HUES64 (cell line): Measurements from ENCODE around the gene RAB40C.

Source experiments
- H3K27ac ChIP-seq: 2 replicates; pipeline ENCODE4 v1.7.0; 2013; ENCODE audit warnings: low read depth, low read length, inconsistent platforms
- H3K27me3 ChIP-seq: 2 replicates; pipeline ENCODE4 v1.6.1; 2013; ENCODE audit warnings: mild to moderate bottlenecking, low read length; ENCODE audit not compliant: insufficient read depth
- H3K36me3 ChIP-seq: 2 replicates; pipeline ENCODE4 v1.6.1; 2013; ENCODE audit warnings: mild to moderate bottlenecking, low read length; ENCODE audit not compliant: insufficient read depth
- H3K4me1 ChIP-seq: 2 replicates; pipeline ENCODE4 v1.6.1; 2013; ENCODE audit warnings: mild to moderate bottlenecking, low read length, moderate library complexity; ENCODE audit not compliant: insufficient read depth
- H3K4me3 ChIP-seq: 2 replicates; pipeline ENCODE4 v1.5.1; 2013; ENCODE audit warnings: mild to moderate bottlenecking, low read length, moderate library complexity
- H3K9ac ChIP-seq: 2 replicates; pipeline ENCODE4 v1.6.1; 2013; ENCODE audit warnings: mild to moderate bottlenecking, low read depth, low read length
- H3K9me3 ChIP-seq: 2 replicates; pipeline ENCODE4 v1.6.1; 2013; ENCODE audit warnings: low read depth, low read length; ENCODE audit not compliant: insufficient read depth
- WGBS: fragments of 150-250, 120-280 bp; methylation state at CpG from one replicate; pipeline ENCODE4 v1.1.7; 2013; ENCODE audit warnings: missing lambda C conversion rate; 5-methylcytosine and 5-hydroxymethylcytosine counted together

Gene RAB40C

DNA sequence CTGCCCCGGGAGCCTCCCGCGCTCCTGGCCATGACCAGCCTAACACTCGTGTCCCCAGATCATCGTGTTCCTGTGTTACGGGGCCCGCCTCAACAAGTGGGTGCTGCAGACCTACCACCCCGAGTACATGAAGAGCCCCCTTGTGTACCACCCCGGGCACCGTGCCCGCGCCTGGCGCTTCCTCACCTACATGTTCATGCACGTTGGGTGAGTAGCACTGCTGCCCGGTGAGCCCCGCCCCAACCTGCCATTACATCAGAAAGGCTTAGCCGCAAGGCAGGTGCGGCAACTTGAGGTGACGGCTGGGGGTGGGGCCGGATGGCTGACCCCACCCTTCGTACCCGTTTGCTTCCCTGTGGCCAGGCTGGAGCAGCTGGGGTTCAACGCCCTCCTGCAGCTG is 87.0 kb downstream of the RAB40C start:
- peaks cover 5% of the 10 kb centered on the region; the same call in 1 of the 2 replicates for H3K27me3 ChIP-seq
- no peak overlapping the region for H3K4me3 ChIP-seq
- H3K36me3 ChIP-seq: peaks cover 31% of the 10 kb centered on the region
- H3K9ac ChIP-seq: no peak overlapping the region
- H3K27ac ChIP-seq: no peak overlapping the region
- H3K4me1 ChIP-seq: peaks cover 12% of the 10 kb centered on the region; the same call in 1 of the 2 replicates
- WGBS: 91% methylated on average over 23 of the region's 23 CpGs
- H3K9me3 ChIP-seq: no peaks in the 10 kb centered on the region

DNA sequence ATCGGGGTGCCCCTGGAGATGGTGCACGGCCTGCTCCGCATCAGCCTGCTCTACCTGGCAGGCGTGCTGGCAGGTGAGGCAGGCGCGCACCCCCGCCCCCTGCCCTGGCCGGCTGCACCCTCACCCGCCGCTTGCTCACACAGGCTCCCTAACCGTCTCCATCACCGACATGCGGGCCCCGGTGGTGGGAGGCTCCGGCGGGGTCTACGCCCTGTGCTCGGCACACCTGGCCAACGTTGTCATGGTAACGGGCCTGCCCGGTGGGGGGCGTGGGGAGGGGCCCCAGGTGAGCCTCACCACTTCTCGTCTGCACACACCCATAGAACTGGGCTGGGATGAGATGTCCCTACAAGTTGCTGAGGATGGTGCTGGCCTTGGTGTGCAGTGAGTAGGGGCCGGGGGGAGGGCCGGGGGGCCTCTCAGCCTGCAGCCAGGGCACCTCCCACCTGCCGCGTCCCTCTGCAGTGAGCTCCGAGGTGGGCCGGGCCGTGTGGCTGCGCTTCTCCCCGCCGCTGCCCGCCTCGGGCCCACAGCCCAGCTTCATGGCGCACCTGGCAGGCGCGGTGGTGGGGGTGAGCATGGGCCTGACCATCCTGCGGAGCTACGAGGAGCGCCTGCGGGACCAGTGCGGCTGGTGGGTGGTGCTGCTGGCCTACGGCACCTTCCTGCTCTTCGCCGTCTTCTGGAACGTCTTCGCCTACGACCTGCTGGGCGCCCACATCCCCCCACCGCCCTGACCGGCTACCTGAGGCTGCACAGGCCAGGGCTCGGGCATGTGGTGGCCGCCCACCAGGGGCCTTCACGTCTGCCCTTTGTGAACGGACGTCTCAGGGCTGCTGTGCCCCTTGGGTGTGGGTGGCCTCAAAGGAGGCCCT is 87.7 kb downstream of the RAB40C start:
- Histone ChIP-seq H3K27ac (no peak overlapping the region), H3K4me3 (no peak overlapping the region), H3K36me3 (peaks cover 31% of the 10 kb centered on the region), H3K9ac (no peak overlapping the region), H3K4me1 (peaks cover 12% of the 10 kb centered on the region; the same call in 1 of the 2 replicates), H3K27me3 (peaks cover 5% of the 10 kb centered on the region; the same call in 1 of the 2 replicates), H3K9me3 (no peaks in the 10 kb centered on the region)
- 91% methylated on average over 57 of the region's 57 CpGs for WGBS

DNA sequence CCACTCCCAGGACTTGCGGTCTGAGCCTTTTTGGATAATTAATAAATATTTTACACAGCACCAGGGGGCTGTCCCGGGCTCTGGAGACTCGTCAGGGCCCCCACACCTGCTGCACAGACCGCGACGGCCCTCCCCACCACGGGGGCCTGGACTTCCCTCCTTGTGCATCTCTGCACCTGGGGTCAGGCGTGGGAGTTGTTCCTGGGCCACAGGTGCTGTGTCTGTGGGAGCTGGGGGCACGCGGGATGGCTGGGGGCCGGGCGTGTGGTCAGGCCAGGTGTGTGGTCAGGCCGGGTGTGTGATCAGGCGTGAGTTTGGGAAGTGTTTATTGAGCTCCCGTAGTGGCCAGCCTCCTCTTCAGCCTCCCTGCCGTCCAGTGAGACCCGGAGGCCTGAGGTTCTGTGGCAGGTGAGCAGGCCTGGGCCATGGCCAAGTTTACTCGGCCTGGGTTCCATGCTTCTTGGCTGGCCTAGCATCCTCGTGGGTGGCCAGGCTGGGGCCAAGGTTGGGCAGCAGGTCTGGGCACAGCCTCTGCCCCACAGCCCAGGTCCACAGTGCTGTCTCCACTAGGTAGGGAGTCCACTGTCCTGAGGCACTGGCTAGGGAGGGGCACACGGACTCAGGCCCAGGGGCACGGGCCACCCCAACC is 88.5 kb downstream of the RAB40C start:
- H3K36me3 ChIP-seq: peaks cover 31% of the 10 kb centered on the region
- no peak overlapping the region for H3K4me3 ChIP-seq
- WGBS: 90% methylated on average over 21 of the region's 21 CpGs
- peaks cover 5% of the 10 kb centered on the region; the same call in 1 of the 2 replicates for H3K27me3 ChIP-seq
- no peak overlapping the region for H3K9ac ChIP-seq
- H3K9me3 ChIP-seq: no peaks in the 10 kb centered on the region
- H3K4me1 ChIP-seq: peaks cover 16% of the 10 kb centered on the region; the same call in 1 of the 2 replicates
- no peak overlapping the region for H3K27ac ChIP-seq
